ENCODE data around the gene SLC6A16. TPM values are rescaled to one million over a fixed set of nuclear protein-coding genes. Genes with fewer than 3 reads are reported as not detected.

SLC6A16 gene
- total RNA-seq, 1 donor from 2014 or later, result 5.3 TPM

- peaks cover 8% of the 10 kb centered on the region for H3K4me1 Mint-ChIP-seq (ENCODE audit: unreplicated experiment)
- peaks cover 18% of the 10 kb centered on the region for H3K36me3 Mint-ChIP-seq (ENCODE audit: unreplicated experiment)
- no peaks in the 10 kb centered on the region for H3K9me3 Mint-ChIP-seq (ENCODE audit: unreplicated experiment)
- H3K27ac Mint-ChIP-seq (ENCODE audit: unreplicated experiment), result no peak overlapping the region
- DNase-seq (ENCODE audit: extremely low spot score, unreplicated experiment), result no peak
- H3K4me3 Mint-ChIP-seq (ENCODE audit: unreplicated experiment), result no peak overlapping the region
- H3K27me3 Mint-ChIP-seq (ENCODE audit: unreplicated experiment), result no peaks in the 10 kb centered on the region
- TF ChIP-seq CTCF (IDR thresholded peaks at IDR 0.05), result no peak
Measured at GRCh38 chr19:49336482-49337266, 11.7 kb upstream of the SLC6A16 start.

- peaks cover 15% of the 10 kb centered on the region for H3K36me3 Mint-ChIP-seq (ENCODE audit: unreplicated experiment)
- no peaks in the 10 kb centered on the region for H3K27me3 Mint-ChIP-seq (ENCODE audit: unreplicated experiment)
- DNase-seq (ENCODE audit: extremely low spot score, unreplicated experiment), result no peak
- peaks cover 8% of the 10 kb centered on the region for H3K4me1 Mint-ChIP-seq (ENCODE audit: unreplicated experiment)
- TF ChIP-seq CTCF (IDR thresholded peaks at IDR 0.05), result no peak
- no peaks in the 10 kb centered on the region for H3K9me3 Mint-ChIP-seq (ENCODE audit: unreplicated experiment)
- H3K27ac Mint-ChIP-seq (ENCODE audit: unreplicated experiment), result peak overlapping the region; percentile 34
- H3K4me3 Mint-ChIP-seq (ENCODE audit: unreplicated experiment), result no peak overlapping the region
Measured at GRCh38 chr19:49335784-49336481, 10.9 kb upstream of the SLC6A16 start.

GRCh38 chr19:49335071-49335783 lies 10.2 kb upstream of the SLC6A16 start, which contains the start of gene CD37:
CD37 (plus strand) TSS chr19:49335406; CDS start chr19:49335541, 135 bp downstream.
- DNase-seq (ENCODE audit: extremely low spot score, unreplicated experiment), result no peak
- Mint-ChIP-seq H3K27me3 (ENCODE audit: unreplicated experiment) (no peaks in the 10 kb centered on the region), H3K36me3 (ENCODE audit: unreplicated experiment) (peaks cover 14% of the 10 kb centered on the region), H3K27ac (ENCODE audit: unreplicated experiment) (peak within 1 kb of the TSS; percentile 34), H3K4me3 (ENCODE audit: unreplicated experiment) (no peak within 1 kb of the TSS), H3K4me1 (ENCODE audit: unreplicated experiment) (peaks cover 5% of the 10 kb centered on the region), H3K9me3 (ENCODE audit: unreplicated experiment) (no peaks in the 10 kb centered on the region)
- TF ChIP-seq CTCF (IDR thresholded peaks at IDR 0.05), result no peak

GRCh38 chr19:49333811-49334288 lies 8.9 kb upstream of the SLC6A16 start:
- Mint-ChIP-seq H3K27ac (ENCODE audit: unreplicated experiment) (no peak overlapping the region), H3K4me3 (ENCODE audit: unreplicated experiment) (no peak overlapping the region), H3K27me3 (ENCODE audit: unreplicated experiment) (no peaks in the 10 kb centered on the region), H3K4me1 (ENCODE audit: unreplicated experiment) (peaks cover 5% of the 10 kb centered on the region), H3K9me3 (ENCODE audit: unreplicated experiment) (no peaks in the 10 kb centered on the region), H3K36me3 (ENCODE audit: unreplicated experiment) (peaks cover 14% of the 10 kb centered on the region)
- no peak for TF ChIP-seq CTCF (IDR thresholded peaks at IDR 0.05)
- DNase-seq (ENCODE audit: extremely low spot score, unreplicated experiment), result no peak
